HepG2 (cell line): ENCODE data around the gene ONECUT1. TPM values are rescaled to one million over a fixed set of nuclear protein-coding genes. Genes with fewer than 3 reads are reported as not detected.
A peak's percentile ranks its signal among the peaks of the same experiment; 100 is the strongest.

Experiments
- ARHGAP35 ChIP-seq: sonication (generic); formaldehyde crosslinking; IDR thresholded peaks from 2 replicates; pipeline ENCODE4 v1.9.0; 2022; ENCODE audit warnings: mild to moderate bottlenecking, inconsistent platforms, moderate library complexity, missing genetic modification reagents, borderline replicate concordance
- CHD2 ChIP-seq: IDR thresholded peaks from 2 replicates; pipeline ENCODE4 v1.6.1; 2011; ENCODE audit warnings: low read depth, low read length, improper control_type of control experiment
- ETV6 ChIP-seq: sonication (generic); formaldehyde crosslinking; conservative IDR thresholded peaks from 2 replicates; pipeline ENCODE4 v1.4.0; 2020; ENCODE audit warnings: missing genetic modification reagents
- KDM3A ChIP-seq: IDR thresholded peaks from 2 replicates; pipeline ENCODE4 v1.6.1; 2018; ENCODE audit warnings: low read depth, missing compliant biosample characterization
- KMT2A ChIP-seq: sonication (generic); formaldehyde crosslinking; IDR thresholded peaks from 2 replicates; pipeline ENCODE4 v1.4.0; 2020; ENCODE audit warnings: missing genetic modification reagents
- MTA1 ChIP-seq: sonication (generic); formaldehyde crosslinking; IDR thresholded peaks from 2 replicates; pipeline ENCODE4 v1.4.0; 2020; ENCODE audit warnings: missing genetic modification reagents, mild to moderate bottlenecking, borderline replicate concordance
- NAIF1 ChIP-seq: sonication (generic); formaldehyde crosslinking; IDR thresholded peaks from 2 replicates; pipeline ENCODE4 v1.5.0; 2020; ENCODE audit warnings: mild to moderate bottlenecking, missing genetic modification reagents, borderline replicate concordance
- SAFB2 ChIP-seq: sonication (generic); formaldehyde crosslinking; IDR thresholded peaks from 2 replicates; pipeline ENCODE4 v1.5.1; 2020; ENCODE audit warnings: missing genetic modification reagents, low read depth, mild to moderate bottlenecking, borderline replicate concordance
- SETDB1 ChIP-seq: sonication (generic); formaldehyde crosslinking; IDR thresholded peaks from 2 replicates; pipeline ENCODE4 v1.5.1; 2020; ENCODE audit warnings: missing genetic modification reagents, mild to moderate bottlenecking, borderline replicate concordance
- SRF ChIP-seq: IDR thresholded peaks from 2 replicates; pipeline ENCODE4 v1.6.1; 2011; ENCODE audit warnings: mild to moderate bottlenecking, low read depth, low read length, moderate library complexity
- TCF12 ChIP-seq, 2 experiments: fragments of 450-650 bp in 1 of 2; sonication (generic) in 1 of 2; formaldehyde crosslinking in 1 of 2; IDR thresholded peaks; 2 replicates each; pipeline versions ENCODE4 v1.6.1 to v1.8.0; 2017 to 2022; ENCODE audit warnings: antibody characterized with exemption in 1 of 2, mild to moderate bottlenecking in 1 of 2, missing genetic modification reagents in 1 of 2, moderate library complexity in 1 of 2
- ZFYVE20 ChIP-seq: sonication (generic); formaldehyde crosslinking; IDR thresholded peaks from 2 replicates; pipeline ENCODE4 v1.8.0; 2023; ENCODE audit warnings: low read depth, mild to moderate bottlenecking, moderate library complexity, missing genetic modification reagents, borderline replicate concordance
- ZNF557 ChIP-seq: sonication (generic); formaldehyde crosslinking; IDR thresholded peaks from 2 replicates; pipeline ENCODE4 v1.4.0; 2020; ENCODE audit warnings: missing genetic modification reagents
- ZNF572 ChIP-seq: sonication (generic); formaldehyde crosslinking; IDR thresholded peaks from 2 replicates; pipeline ENCODE4 v1.5.1; 2020; ENCODE audit warnings: mild to moderate bottlenecking, missing genetic modification reagents
- ZNF614 ChIP-seq: IDR thresholded peaks from 2 replicates; pipeline ENCODE4 v1.6.1; 2018; ENCODE audit warnings: missing biosample characterization, missing genetic modification reagents, inconsistent platforms, borderline replicate concordance
- ZNF816 ChIP-seq: sonication (generic); formaldehyde crosslinking; IDR thresholded peaks from 2 replicates; pipeline ENCODE4 v1.8.0; 2022; ENCODE audit warnings: missing genetic modification reagents, mild to moderate bottlenecking, borderline replicate concordance
- polyA plus RNA-seq, 8 experiments: library from polyadenylated mRNA; depleted of rRNA in 3 of 8; stranded (reverse) in 7 of 8; unstranded in 1 of 8; fragments of >200 nt; fragmentation: Illumina TruSeq in 4 of 8; extraction: Trizol in 4 of 8; gene quantifications; 2 replicates each; pipeline versions ENCODE4 v1.2.1 to v1.2.3, GENCODE V29; 2011 to 2016; ENCODE audit warnings: low read depth in 4 of 8, missing spikeins in 1 of 8, mixed read lengths in 1 of 8; ENCODE audit not compliant: insufficient read depth in 1 of 8
- total RNA-seq, 5 experiments: library from RNA; depleted of rRNA; stranded (reverse); fragments of >200 nt; fragmentation: Illumina TruSeq; extraction: Trizol; gene quantifications; 2 replicates each; pipeline ENCODE4 v1.2.3, GENCODE V29; 2016; ENCODE audit warnings: low read depth in 1 of 5
- TF ChIP-seq, protein P1 (sequence below): sonication (generic); formaldehyde crosslinking; IDR thresholded peaks from 2 replicates; pipeline ENCODE4 v1.5.1; 2020; ENCODE audit warnings: missing genetic modification reagents, mild to moderate bottlenecking, borderline replicate concordance
- TF ChIP-seq, protein P2 (sequence below): sonication (generic); formaldehyde crosslinking; IDR thresholded peaks from 2 replicates; pipeline ENCODE4 v1.4.0; 2020; ENCODE audit warnings: missing genetic modification reagents, mild to moderate bottlenecking, borderline replicate concordance
- TF ChIP-seq, protein P3 (sequence below): sonication (generic); formaldehyde crosslinking; IDR thresholded peaks from 2 replicates; pipeline ENCODE4 v1.8.0; 2023; ENCODE audit warnings: mild to moderate bottlenecking, missing genetic modification reagents
- TF ChIP-seq, protein P4 (sequence below): sonication (generic); formaldehyde crosslinking; IDR thresholded peaks from 2 replicates; pipeline ENCODE4 v1.8.0; 2022; ENCODE audit warnings: missing genetic modification reagents, mild to moderate bottlenecking, moderate library complexity, borderline replicate concordance
- TF ChIP-seq, protein P5 (sequence below): sonication (generic); formaldehyde crosslinking; IDR thresholded peaks from 2 replicates; pipeline ENCODE4 v1.4.0; 2020; ENCODE audit warnings: mild to moderate bottlenecking, missing genetic modification reagents
- TF ChIP-seq, protein P6 (sequence below): sonication (generic); formaldehyde crosslinking; IDR thresholded peaks from 2 replicates; pipeline ENCODE4 v1.4.0; 2020; ENCODE audit warnings: missing genetic modification reagents, low read depth, mild to moderate bottlenecking, borderline replicate concordance

Gene ONECUT1
- total and polyA plus RNA-seq, 2 of the 13 experiments (the other 11 are each of a cell fraction or from before 2014, with no cell fraction given), result 3.5 to 9.1 TPM

DNA sequence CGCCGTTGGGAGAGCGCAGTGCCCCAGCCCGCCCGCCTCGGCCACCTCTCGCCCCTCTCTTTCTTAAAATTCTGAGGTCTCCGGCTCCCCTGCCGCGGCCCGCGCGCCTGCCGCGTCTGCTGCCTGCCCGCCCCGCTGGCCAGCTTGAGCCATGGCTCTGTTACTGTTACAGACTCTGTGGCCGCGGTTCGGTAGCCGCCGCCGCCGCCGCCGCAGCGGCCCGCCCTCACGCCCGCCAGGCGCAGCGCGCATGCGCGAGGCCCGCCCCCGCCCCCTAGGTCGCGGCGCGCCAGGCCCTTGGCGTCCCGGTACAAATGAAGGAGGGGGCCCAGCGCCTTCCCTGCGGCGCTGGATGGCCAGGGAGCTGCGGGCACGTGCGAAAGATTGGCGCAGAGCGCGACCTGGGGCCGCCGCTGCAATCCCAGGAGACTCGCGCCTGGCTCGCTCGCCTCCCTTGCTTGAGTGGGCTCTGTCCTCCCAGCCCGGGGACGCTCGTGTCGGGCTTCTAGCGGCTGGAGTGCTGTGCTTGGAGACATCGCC lies at the start of gene ONECUT1 (continued):
- TF ChIP-seq ZNF572 (CRISPR knock-in tag) (no peak), CHD2 (no peak), SRF (no peak), KDM3A (CRISPR knock-in tag) (no peak), ZNF614 (CRISPR knock-in tag) (peak; percentile 63; the same call in 1 of the 2 replicates), ZNF816 (CRISPR knock-in tag) (no peak), ETV6 (CRISPR knock-in tag) (0 out of 2 replicates have a peak, but pooled peaks have one; percentile 39), TCF12 (IDR thresholded peaks at IDR 0.05) (no peak), TCF12 (CRISPR knock-in tag; IDR thresholded peaks at IDR 0.05) (no peak), ARHGAP35 (CRISPR knock-in tag) (no peak), ZFYVE20 (CRISPR knock-in tag) (no peak), SAFB2 (CRISPR knock-in tag) (no peak), MTA1 (CRISPR knock-in tag) (no peak), SETDB1 (CRISPR knock-in tag) (no peak), KMT2A (CRISPR knock-in tag) (peak; percentile 62; the same call in 1 of the 2 replicates), ZNF557 (CRISPR knock-in tag) (peak; percentile 67; the same call in 1 of the 2 replicates), NAIF1 (CRISPR knock-in tag) (no peak)
- TF ChIP-seq, protein P1, sequence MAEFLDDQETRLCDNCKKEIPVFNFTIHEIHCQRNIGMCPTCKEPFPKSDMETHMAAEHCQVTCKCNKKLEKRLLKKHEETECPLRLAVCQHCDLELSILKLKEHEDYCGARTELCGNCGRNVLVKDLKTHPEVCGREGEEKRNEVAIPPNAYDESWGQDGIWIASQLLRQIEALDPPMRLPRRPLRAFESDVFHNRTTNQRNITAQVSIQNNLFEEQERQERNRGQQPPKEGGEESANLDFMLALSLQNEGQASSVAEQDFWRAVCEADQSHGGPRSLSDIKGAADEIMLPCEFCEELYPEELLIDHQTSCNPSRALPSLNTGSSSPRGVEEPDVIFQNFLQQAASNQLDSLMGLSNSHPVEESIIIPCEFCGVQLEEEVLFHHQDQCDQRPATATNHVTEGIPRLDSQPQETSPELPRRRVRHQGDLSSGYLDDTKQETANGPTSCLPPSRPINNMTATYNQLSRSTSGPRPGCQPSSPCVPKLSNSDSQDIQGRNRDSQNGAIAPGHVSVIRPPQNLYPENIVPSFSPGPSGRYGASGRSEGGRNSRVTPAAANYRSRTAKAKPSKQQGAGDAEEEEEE (CRISPR knock-in tag), result no peak
- TF ChIP-seq, protein P2, sequence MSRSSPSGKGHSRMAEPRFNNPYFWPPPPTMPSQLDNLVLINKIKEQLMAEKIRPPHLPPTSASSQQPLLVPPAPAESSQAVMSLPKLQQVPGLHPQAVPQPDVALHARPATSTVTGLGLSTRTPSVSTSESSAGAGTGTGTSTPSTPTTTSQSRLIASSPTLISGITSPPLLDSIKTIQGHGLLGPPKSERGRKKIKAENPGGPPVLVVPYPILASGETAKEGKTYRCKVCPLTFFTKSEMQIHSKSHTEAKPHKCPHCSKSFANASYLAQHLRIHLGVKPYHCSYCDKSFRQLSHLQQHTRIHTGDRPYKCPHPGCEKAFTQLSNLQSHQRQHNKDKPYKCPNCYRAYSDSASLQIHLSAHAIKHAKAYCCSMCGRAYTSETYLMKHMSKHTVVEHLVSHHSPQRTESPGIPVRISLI (CRISPR knock-in tag), result no peak
- TF ChIP-seq, protein P3, sequence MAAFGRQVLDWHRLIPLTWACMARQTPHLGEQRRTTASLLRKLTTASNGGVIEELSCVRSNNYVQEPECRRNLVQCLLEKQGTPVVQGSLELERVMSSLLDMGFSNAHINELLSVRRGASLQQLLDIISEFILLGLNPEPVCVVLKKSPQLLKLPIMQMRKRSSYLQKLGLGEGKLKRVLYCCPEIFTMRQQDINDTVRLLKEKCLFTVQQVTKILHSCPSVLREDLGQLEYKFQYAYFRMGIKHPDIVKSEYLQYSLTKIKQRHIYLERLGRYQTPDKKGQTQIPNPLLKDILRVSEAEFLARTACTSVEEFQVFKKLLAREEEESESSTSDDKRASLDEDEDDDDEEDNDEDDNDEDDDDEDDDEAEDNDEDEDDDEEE, result no peak
- TF ChIP-seq, protein P4, sequence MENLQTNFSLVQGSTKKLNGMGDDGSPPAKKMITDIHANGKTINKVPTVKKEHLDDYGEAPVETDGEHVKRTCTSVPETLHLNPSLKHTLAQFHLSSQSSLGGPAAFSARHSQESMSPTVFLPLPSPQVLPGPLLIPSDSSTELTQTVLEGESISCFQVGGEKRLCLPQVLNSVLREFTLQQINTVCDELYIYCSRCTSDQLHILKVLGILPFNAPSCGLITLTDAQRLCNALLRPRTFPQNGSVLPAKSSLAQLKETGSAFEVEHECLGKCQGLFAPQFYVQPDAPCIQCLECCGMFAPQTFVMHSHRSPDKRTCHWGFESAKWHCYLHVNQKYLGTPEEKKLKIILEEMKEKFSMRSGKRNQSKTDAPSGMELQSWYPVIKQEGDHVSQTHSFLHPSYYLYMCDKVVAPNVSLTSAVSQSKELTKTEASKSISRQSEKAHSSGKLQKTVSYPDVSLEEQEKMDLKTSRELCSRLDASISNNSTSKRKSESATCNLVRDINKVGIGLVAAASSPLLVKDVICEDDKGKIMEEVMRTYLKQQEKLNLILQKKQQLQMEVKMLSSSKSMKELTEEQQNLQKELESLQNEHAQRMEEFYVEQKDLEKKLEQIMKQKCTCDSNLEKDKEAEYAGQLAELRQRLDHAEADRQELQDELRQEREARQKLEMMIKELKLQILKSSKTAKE (CRISPR knock-in tag), result no peak
- TF ChIP-seq, protein P5, sequence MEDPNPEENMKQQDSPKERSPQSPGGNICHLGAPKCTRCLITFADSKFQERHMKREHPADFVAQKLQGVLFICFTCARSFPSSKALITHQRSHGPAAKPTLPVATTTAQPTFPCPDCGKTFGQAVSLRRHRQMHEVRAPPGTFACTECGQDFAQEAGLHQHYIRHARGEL, result no peak
- TF ChIP-seq, protein P6, sequence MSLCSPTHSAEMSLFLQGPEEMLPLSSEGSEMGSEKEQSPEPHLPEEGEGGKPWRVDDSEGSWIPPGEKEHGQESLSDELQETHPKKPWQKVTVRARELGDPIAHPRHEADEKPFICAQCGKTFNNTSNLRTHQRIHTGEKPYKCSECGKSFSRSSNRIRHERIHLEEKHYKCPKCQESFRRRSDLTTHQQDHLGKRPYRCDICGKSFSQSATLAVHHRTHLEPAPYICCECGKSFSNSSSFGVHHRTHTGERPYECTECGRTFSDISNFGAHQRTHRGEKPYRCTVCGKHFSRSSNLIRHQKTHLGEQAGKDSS (CRISPR knock-in tag), result no peak; the same call in 1 of the 2 replicates
